Measurements from ENCODE around the gene MEAF6. TPM values are rescaled to one million over a fixed set of nuclear protein-coding genes. Genes with fewer than 3 reads are reported as not detected.

Gene MEAF6
- total RNA-seq, 2 donors from 2014 or later = 50.4 to 51.7 TPM

GRCh38 chr1:37549341-37549740 lies 34.8 kb upstream of the MEAF6 start:
- Histone ChIP-seq H3K36me3 (ENCODE audit: control insufficient read depth, insufficient read depth, low read length) (peaks cover 73% of the 10 kb centered on the region), H3K27me3 (ENCODE audit: control insufficient read depth, insufficient read depth, low read length, poor library complexity, severe bottlenecking) (no peaks in the 10 kb centered on the region), H3K4me1 (ENCODE audit: control insufficient read depth, insufficient read depth, low read length) (no peaks in the 10 kb centered on the region), H3K27ac (ENCODE audit: low read depth, low read length) (no peak overlapping the region), H3K4me3 (ENCODE audit: low read length) (no peak overlapping the region), H3K9me3 (ENCODE audit: control insufficient read depth, low read length) (peaks cover under 1% of the 10 kb centered on the region), H3K9ac (ENCODE audit: extremely low read depth, low read length, poor library complexity, severe bottlenecking) (no peak overlapping the region)
- no peak for DNase-seq
- H3K4me1 Mint-ChIP-seq = peaks cover 11% of the 10 kb centered on the region
- H3K27ac Mint-ChIP-seq = no peak overlapping the region
- H3K36me3 Mint-ChIP-seq (ENCODE audit: low read depth) = peaks cover 56% of the 10 kb centered on the region
- no peak overlapping the region for H3K4me3 Mint-ChIP-seq
- peaks cover 2% of the 10 kb centered on the region for H3K9me3 Mint-ChIP-seq
- no peak for TF ChIP-seq CTCF (conservative IDR thresholded peaks at IDR 0.05)
- WGBS, 2 experiments (ENCODE audit: insufficient coverage in 1 of 2, insufficient read length in 1 of 2) = 90 to 94% methylated on average over 5 to 6 of the region's 6 CpGs
- H3K27me3 Mint-ChIP-seq (ENCODE audit: insufficient read depth) = no peaks in the 10 kb centered on the region

GRCh38 chr1:37545019-37545418 lies 30.5 kb upstream of the MEAF6 start:
- Histone ChIP-seq H3K9ac (ENCODE audit: extremely low read depth, low read length, poor library complexity, severe bottlenecking) (no peak overlapping the region), H3K9me3 (ENCODE audit: control insufficient read depth, low read length) (no peaks in the 10 kb centered on the region), H3K27me3 (ENCODE audit: control insufficient read depth, insufficient read depth, low read length, poor library complexity, severe bottlenecking) (no peaks in the 10 kb centered on the region), H3K27ac (ENCODE audit: low read depth, low read length) (no peak overlapping the region), H3K4me1 (ENCODE audit: control insufficient read depth, insufficient read depth, low read length) (no peaks in the 10 kb centered on the region), H3K4me3 (ENCODE audit: low read length) (no peak overlapping the region), H3K36me3 (ENCODE audit: control insufficient read depth, insufficient read depth, low read length) (peaks cover 77% of the 10 kb centered on the region)
- no peak overlapping the region for H3K27ac Mint-ChIP-seq
- no peak for DNase-seq
- H3K4me1 Mint-ChIP-seq = no peaks in the 10 kb centered on the region
- no peak overlapping the region for H3K4me3 Mint-ChIP-seq
- peaks cover 56% of the 10 kb centered on the region for H3K36me3 Mint-ChIP-seq (ENCODE audit: low read depth)
- no peaks in the 10 kb centered on the region for H3K9me3 Mint-ChIP-seq
- no peak for TF ChIP-seq CTCF (conservative IDR thresholded peaks at IDR 0.05)
- WGBS, 2 experiments (ENCODE audit: insufficient coverage in 1 of 2, insufficient read length in 1 of 2) = 96 to 100% methylated on average over 5 of the region's 5 CpGs
- no peaks in the 10 kb centered on the region for H3K27me3 Mint-ChIP-seq (ENCODE audit: insufficient read depth)

- 96 to 99% methylated on average over 17 to 21 of the region's 21 CpGs for whole genome bisulfite sequencing, 2 experiments (ENCODE audit: insufficient coverage in 1 of 2, insufficient read length in 1 of 2)
- no peak overlapping the region for H3K4me3 ChIP-seq (ENCODE audit: low read length)
- H3K36me3 ChIP-seq (ENCODE audit: control insufficient read depth, insufficient read depth, low read length) = peaks cover 77% of the 10 kb centered on the region
- H3K4me3 Mint-ChIP-seq = no peak overlapping the region
- no peak for TF ChIP-seq CTCF (conservative IDR thresholded peaks at IDR 0.05)
- DNase-seq = no peak
- no peaks in the 10 kb centered on the region for H3K27me3 Mint-ChIP-seq (ENCODE audit: insufficient read depth)
- H3K4me1 ChIP-seq (ENCODE audit: control insufficient read depth, insufficient read depth, low read length) = no peaks in the 10 kb centered on the region
- no peaks in the 10 kb centered on the region for H3K9me3 ChIP-seq (ENCODE audit: control insufficient read depth, low read length)
- H3K9ac ChIP-seq (ENCODE audit: extremely low read depth, low read length, poor library complexity, severe bottlenecking) = no peak overlapping the region
- H3K27me3 ChIP-seq (ENCODE audit: control insufficient read depth, insufficient read depth, low read length, poor library complexity, severe bottlenecking) = no peaks in the 10 kb centered on the region
- no peak overlapping the region for H3K27ac ChIP-seq (ENCODE audit: low read depth, low read length)
- no peaks in the 10 kb centered on the region for H3K9me3 Mint-ChIP-seq
- no peaks in the 10 kb centered on the region for H3K4me1 Mint-ChIP-seq
- H3K27ac Mint-ChIP-seq = no peak overlapping the region
- peaks cover 56% of the 10 kb centered on the region for H3K36me3 Mint-ChIP-seq (ENCODE audit: low read depth)
Observed at GRCh38 chr1:37544530-37544929, 30.0 kb upstream of the MEAF6 start.

Measured in endodermal cell (in vitro differentiated cells).